H1 (cell line): Measurements from ENCODE around the gene STAU1. TPM values are rescaled to one million over a fixed set of nuclear protein-coding genes. Genes with fewer than 3 reads are reported as not detected.

ENCODE experiments used
- CTCF ChIA-PET: fragments of 300-600 bp; sonication (Branson Sonifier 250); formaldehyde crosslinking; loops from one replicate; lab custom pipeline; 2021; ENCODE audit not compliant: partially characterized antibody; lab: Charles Lee
- POLR2A ChIA-PET: fragments of 300-600 bp; sonication (Branson Sonifier 250); formaldehyde crosslinking; loops from one replicate; lab custom pipeline; 2021; ENCODE audit warnings: inconsistent platforms; ENCODE audit not compliant: partially characterized antibody; lab: Charles Lee
- DNase-seq, 2 experiments: peaks; one replicate each; pipeline versions ENCODE4 v3.0.0 to v3.0.0-alpha.2; 2010 to 2022; ENCODE audit warnings: low spot score in 2 of 2, low read depth in 1 of 2, mixed read lengths in 1 of 2
- FAIRE-seq: peaks from 2 replicates; lab custom pipeline; 2011; peaks lifted over from hg19 to GRCh38; lab: Jason Lieb, UNC
- H2AFZ ChIP-seq: 2 replicates; pipeline ENCODE4 v1.8.1; 2012; ENCODE audit warnings: low read length, inconsistent platforms
- H2AK5ac ChIP-seq: 2 replicates; pipeline ENCODE4 v1.6.1; 2013; ENCODE audit warnings: low read depth, low read length
- H2BK120ac ChIP-seq: replicated peaks from 2 replicates; pipeline ENCODE3; 2013; ENCODE audit warnings: low read depth, low read length, inconsistent platforms
- H2BK12ac ChIP-seq: 2 replicates; pipeline ENCODE4 v1.6.1; 2013; ENCODE audit warnings: low read depth, low read length
- H2BK15ac ChIP-seq: 2 replicates; pipeline ENCODE4 v1.6.1; 2013; ENCODE audit warnings: low read length
- H2BK20ac ChIP-seq: 2 replicates; pipeline ENCODE4 v1.6.1; 2013; ENCODE audit warnings: low read length
- H2BK5ac ChIP-seq: 2 replicates; pipeline ENCODE4 v1.6.1; 2013; ENCODE audit warnings: low read depth, low read length
- H3K14ac ChIP-seq: 2 replicates; pipeline ENCODE4 v1.6.1; 2013; ENCODE audit warnings: inconsistent platforms; ENCODE audit not compliant: insufficient read length
- H3K18ac ChIP-seq: 2 replicates; pipeline ENCODE4 v1.6.1; 2013; ENCODE audit warnings: low read length; ENCODE audit errors: extremely low read depth
- H3K23ac ChIP-seq: 2 replicates; pipeline ENCODE4 v1.6.1; 2013; ENCODE audit warnings: inconsistent platforms; ENCODE audit not compliant: insufficient read length
- H3K23me2 ChIP-seq: 2 replicates; pipeline ENCODE4 v1.6.1; 2013; ENCODE audit warnings: low read depth, low read length
- H3K27ac ChIP-seq: 2 replicates; pipeline ENCODE4 v1.6.1; 2011; ENCODE audit warnings: low read depth, low read length, inconsistent platforms
- H3K27me3 ChIP-seq, 4 experiments: replicated peaks in 1 of 4; 1 replicate in 1 of 4; 2 replicates in 3 of 4; pipeline versions ENCODE4 v1.6.1 to v1.8.1; 2011 to 2013; ENCODE audit warnings: low read length in 3 of 4, mild to moderate bottlenecking in 3 of 4, inconsistent platforms in 2 of 4, mixed read lengths in 2 of 4, moderate library complexity in 1 of 4; ENCODE audit not compliant: control insufficient read depth in 3 of 4, insufficient read depth in 3 of 4; ENCODE audit errors: extremely low read depth in 1 of 4
- H3K36me3 ChIP-seq, 4 experiments: 2 replicates each; pipeline versions ENCODE4 v1.6.1 to v1.8.1; 2011 to 2013; ENCODE audit warnings: mild to moderate bottlenecking in 4 of 4, low read length in 3 of 4, moderate library complexity in 2 of 4, control low read depth in 1 of 4, inconsistent platforms in 1 of 4; ENCODE audit not compliant: insufficient read depth in 4 of 4, control insufficient read depth in 2 of 4
- H3K4ac ChIP-seq: replicated peaks from 2 replicates; pipeline ENCODE3; 2013; ENCODE audit warnings: low read length, low read depth, mixed read lengths, inconsistent platforms; ENCODE audit not compliant: insufficient read length
- H3K4me1 ChIP-seq, 4 experiments: replicated peaks in 1 of 4; 1 replicate in 1 of 4; 2 replicates in 3 of 4; pipeline versions ENCODE4 v1.6.1 to v1.8.1; 2011 to 2013; ENCODE audit warnings: low read length in 3 of 4, inconsistent platforms in 2 of 4, mixed read lengths in 1 of 4; ENCODE audit not compliant: insufficient read depth in 4 of 4, control insufficient read depth in 3 of 4
- H3K4me2 ChIP-seq, 2 experiments: 2 replicates each; pipeline versions ENCODE4 v1.6.1 to v1.8.1; 2011 to 2013; ENCODE audit warnings: low read depth in 2 of 2, low read length in 2 of 2, control low read depth in 1 of 2, inconsistent platforms in 1 of 2, mild to moderate bottlenecking in 1 of 2; ENCODE audit not compliant: insufficient read depth in 1 of 2
- H3K4me3 ChIP-seq, 4 experiments: fragments of 200-600, 300-600 bp in 1 of 4; sonication (generic), shearing (Covaris generic), sonication (Bioruptor Twin) in 1 of 4; 2 replicates each; pipeline versions ENCODE4 v1.5.1 to v1.8.1; 2011 to 2016; ENCODE audit warnings: low read length in 4 of 4, low read depth in 3 of 4, control low read depth in 2 of 4, inconsistent platforms in 2 of 4, mild to moderate bottlenecking in 2 of 4, mixed read lengths in 1 of 4, moderate library complexity in 1 of 4; ENCODE audit not compliant: insufficient read depth in 2 of 4; ENCODE audit errors: extremely low read depth in 1 of 4
- H3K56ac ChIP-seq: replicated peaks from 2 replicates; pipeline ENCODE3; 2013; ENCODE audit warnings: low read depth, mild to moderate bottlenecking, mixed read lengths, low read length, inconsistent platforms; ENCODE audit not compliant: insufficient read length
- H3K79me1 ChIP-seq: 2 replicates; pipeline ENCODE4 v1.6.1; 2013; ENCODE audit warnings: low read depth, low read length, control low read depth
- H3K79me2 ChIP-seq, 2 experiments: 2 replicates each; pipeline versions ENCODE4 v1.6.1 to v1.8.1; 2012 to 2013; ENCODE audit warnings: low read length in 2 of 2, mild to moderate bottlenecking in 2 of 2, inconsistent platforms in 1 of 2; ENCODE audit not compliant: insufficient read depth in 2 of 2, control insufficient read depth in 1 of 2
- H3K9ac ChIP-seq, 4 experiments: replicated peaks in 1 of 4; 1 replicate in 1 of 4; 2 replicates in 3 of 4; pipeline versions ENCODE4 v1.6.1 to v1.8.1; 2011 to 2013; ENCODE audit warnings: low read depth in 3 of 4, low read length in 3 of 4, control low read depth in 2 of 4, mild to moderate bottlenecking in 2 of 4, moderate library complexity in 2 of 4, inconsistent platforms in 1 of 4; ENCODE audit errors: extremely low read depth in 1 of 4
- H3K9me3 ChIP-seq, 2 experiments: 2 replicates each; pipeline versions ENCODE4 v1.6.1 to v1.8.1; 2012 to 2013; ENCODE audit warnings: mild to moderate bottlenecking in 2 of 2, moderate library complexity in 2 of 2, control low read depth in 1 of 2, inconsistent platforms in 1 of 2, low read depth in 1 of 2, low read length in 1 of 2, mixed read lengths in 1 of 2; ENCODE audit not compliant: insufficient read depth in 2 of 2
- H4K20me1 ChIP-seq, 2 experiments: replicated peaks in 1 of 2; 2 replicates each; pipeline versions ENCODE3 to v1.8.1; 2011 to 2013; ENCODE audit warnings: inconsistent platforms in 2 of 2, low read length in 2 of 2, mild to moderate bottlenecking in 1 of 2; ENCODE audit not compliant: insufficient read depth in 2 of 2, control insufficient read depth in 1 of 2
- H4K5ac ChIP-seq: 2 replicates; pipeline ENCODE4 v1.6.1; 2013; ENCODE audit warnings: low read length, low read depth, mixed read lengths, inconsistent platforms; ENCODE audit not compliant: insufficient read length
- H4K8ac ChIP-seq: 2 replicates; pipeline ENCODE4 v1.8.0; 2013; ENCODE audit warnings: mild to moderate bottlenecking, moderate library complexity, low read length, inconsistent platforms; ENCODE audit not compliant: insufficient read depth; ENCODE audit errors: extremely low read depth
- H4K91ac ChIP-seq: replicated peaks from 2 replicates; pipeline ENCODE3; 2013; ENCODE audit warnings: low read length, mixed read lengths, inconsistent platforms; ENCODE audit not compliant: insufficient read length
- CTBP2 ChIP-seq: IDR thresholded peaks from 2 replicates; pipeline ENCODE4 v1.7.0; 2011; ENCODE audit warnings: borderline replicate concordance, mild to moderate bottlenecking, moderate library complexity, mixed read lengths, low read length; ENCODE audit not compliant: insufficient read depth, insufficient read length
- EGR1 ChIP-seq: IDR thresholded peaks from 2 replicates; pipeline ENCODE4 v1.6.1; 2011; ENCODE audit warnings: low read depth, low read length, borderline replicate concordance
- EP300 ChIP-seq, 2 experiments: IDR thresholded peaks; 1 replicate in 1 of 2; 2 replicates in 1 of 2; pipeline ENCODE4 v1.6.1; 2011 to 2012; ENCODE audit warnings: low read depth in 2 of 2, low read length in 2 of 2, mild to moderate bottlenecking in 2 of 2, borderline replicate concordance in 1 of 2, inconsistent platforms in 1 of 2, moderate library complexity in 1 of 2
- FOSL1 ChIP-seq: IDR thresholded peaks from 2 replicates; pipeline ENCODE4 v1.6.1; 2011; ENCODE audit warnings: mild to moderate bottlenecking, low read depth, low read length, moderate library complexity; ENCODE audit not compliant: insufficient read depth
- HDAC2 ChIP-seq, 2 experiments: fragments of 300-600 bp in 1 of 2; sonication (generic) in 1 of 2; IDR thresholded peaks; 2 replicates each; pipeline ENCODE4 v1.6.1; 2011 to 2012; ENCODE audit warnings: low read depth in 2 of 2, low read length in 2 of 2, mild to moderate bottlenecking in 2 of 2, moderate library complexity in 2 of 2, borderline replicate concordance in 1 of 2, inconsistent platforms in 1 of 2
- HDAC6 ChIP-seq: IDR thresholded peaks from one replicate; pipeline ENCODE4 v1.7.1; 2012; ENCODE audit warnings: low read depth, mild to moderate bottlenecking, inconsistent platforms, low read length, moderate library complexity
- KDM1A ChIP-seq: fragments of 200-600, 300-600 bp; sonication (generic); IDR thresholded peaks from 2 replicates; pipeline ENCODE4 v1.7.1; 2016; ENCODE audit warnings: mild to moderate bottlenecking, low read length, borderline replicate concordance
- POU5F1 ChIP-seq: IDR thresholded peaks from 2 replicates; pipeline ENCODE4 v1.6.1; 2011; ENCODE audit warnings: low read depth, mild to moderate bottlenecking, low read length, moderate library complexity
- RBBP5 ChIP-seq: IDR thresholded peaks from 2 replicates; pipeline ENCODE4 v1.7.1; 2012; ENCODE audit warnings: low read depth, mild to moderate bottlenecking, inconsistent platforms, low read length, moderate library complexity, borderline replicate concordance
- RXRA ChIP-seq: IDR thresholded peaks from 2 replicates; pipeline ENCODE4 v1.6.1; 2011; ENCODE audit warnings: low read depth, mild to moderate bottlenecking, low read length, moderate library complexity; ENCODE audit not compliant: insufficient read depth
- SP1 ChIP-seq: IDR thresholded peaks from 2 replicates; pipeline ENCODE4 v1.6.1; 2011; ENCODE audit warnings: low read depth, low read length
- SP2 ChIP-seq: IDR thresholded peaks from 2 replicates; pipeline ENCODE4 v1.6.1; 2012; ENCODE audit warnings: mild to moderate bottlenecking, low read length, inconsistent platforms
- SP4 ChIP-seq: IDR thresholded peaks from 2 replicates; pipeline ENCODE4 v1.6.1; 2012; ENCODE audit warnings: low read length, inconsistent platforms
- TAF1 ChIP-seq: IDR thresholded peaks from 2 replicates; pipeline ENCODE4 v1.6.1; 2011; ENCODE audit warnings: mild to moderate bottlenecking, low read depth, low read length
- WGBS, 2 experiments: shearing (Covaris generic) in 1 of 2; methylation state at CpG; one replicate each; pipeline versions ENCODE4 v1.1.6 to v1.1.7; 2013 to 2015; ENCODE audit warnings: low lambda C conversion rate in 2 of 2, mixed read lengths in 2 of 2, inconsistent platforms in 1 of 2, low coverage in 1 of 2, missing lambda C conversion rate in 1 of 2; ENCODE audit not compliant: insufficient replicate concordance in 2 of 2, insufficient coverage in 1 of 2, insufficient read length in 1 of 2; ENCODE audit errors: extremely low coverage in 1 of 2, missing lambda C conversion rate in 1 of 2; 5-methylcytosine and 5-hydroxymethylcytosine counted together
- polyA plus RNA-seq, 7 experiments: library from polyadenylated mRNA; depleted of rRNA in 3 of 7; stranded (reverse) in 5 of 7; unstranded in 2 of 7; fragments of >200 nt in 5 of 7; fragments of 200-250 nt in 2 of 7; gene quantifications; 1 replicate in 5 of 7; 2 replicates in 1 of 7; 4 replicates in 1 of 7; pipeline versions ENCODE4 v1.2.1 to v1.2.3, GENCODE V29; 2011 to 2013; ENCODE audit warnings: missing spikeins in 2 of 7, mixed read lengths in 2 of 7
- total RNA-seq: library from RNA; stranded (reverse); fragmentation: NEBNext Ultra II Directional; extraction: Animal tissue kit (Norgen Biotek cat#: 25700); gene quantifications from 2 replicates; pipeline ENCODE4 v1.2.1, GENCODE V29; 2021

Gene STAU1
- total and polyA plus RNA-seq, 2 of the 8 experiments (the other 6 are each of a cell fraction or from before 2014, with no cell fraction given) = 41.4 to 107 TPM

DNA sequence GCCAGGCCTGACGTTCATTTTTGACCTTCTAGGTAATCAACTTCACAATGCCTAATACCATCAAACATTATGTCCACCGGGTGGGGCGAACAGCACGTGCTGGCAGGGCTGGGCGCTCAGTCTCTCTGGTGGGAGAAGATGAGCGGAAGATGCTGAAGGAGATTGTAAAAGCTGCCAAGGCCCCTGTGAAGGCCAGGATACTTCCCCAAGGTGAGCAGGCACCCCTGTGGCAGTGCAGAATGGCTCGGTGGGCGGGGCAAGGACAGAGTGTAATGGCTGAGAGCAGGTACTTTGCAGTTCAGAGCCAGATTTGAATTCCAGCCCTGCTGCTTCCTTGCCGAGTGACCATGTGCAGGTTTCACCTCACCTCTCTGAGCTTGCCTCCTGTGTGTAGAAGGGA lies 48.2 kb upstream of the STAU1 start:
- Histone ChIP-seq H3K23ac (no peak overlapping the region), H2BK15ac (no peak overlapping the region), H3K56ac (no peak overlapping the region), H2BK5ac (no peak overlapping the region), H3K4ac (no peak overlapping the region), H3K4me3 (no peak overlapping the region), H3K27me3 (no peaks in the 10 kb centered on the region), H2AFZ (no peak overlapping the region), H3K18ac (no peak overlapping the region), H4K5ac (no peak overlapping the region), H4K8ac (no peak overlapping the region), H3K79me2 (no peaks in the 10 kb centered on the region), H4K91ac (no peak overlapping the region), H2BK12ac (no peak overlapping the region), H3K4me2 (no peak overlapping the region), H3K9me3 (no peaks in the 10 kb centered on the region), H3K14ac (no peak overlapping the region), H3K23me2 (no peaks in the 10 kb centered on the region), H3K9ac (no peak overlapping the region), H2AK5ac (no peak overlapping the region), H2BK120ac (no peak overlapping the region), H2BK20ac (no peak overlapping the region), H3K27ac (no peak overlapping the region), H3K36me3 (peaks cover 38 to 73% (median 56%) of the 10 kb centered on the region in 4 experiments), H3K4me1 (no peaks in the 10 kb centered on the region), H4K20me1 (peaks cover 0 to 4% of the 10 kb centered on the region in 2 experiments), H3K79me1 (no peaks in the 10 kb centered on the region)
- 92% methylated on average over 9 of the region's 9 CpGs; no CpG with 5 or more reads in 1 of the 2 experiments for WGBS, 2 experiments
- POLR2A ChIA-PET = interaction anchor here (1.2 to 6.7 kb wide), 5 partner anchors 10 to 42 kb away, joined by 3 to 51 read pairs (median 6); partner anchors contain the start of gene ZNFX1
- DNase-seq (no peak), FAIRE-seq (no peak)
- CTCF ChIA-PET = interaction anchor here (0.9 to 3.0 kb wide), 2 partner anchors 10 to 31 kb away, joined by 3 to 27 read pairs; no protein-coding TSS in a partner anchor
- TF ChIP-seq SP4 (no peak), EP300 (IDR thresholded peaks at IDR 0.05; ENCODE audit: borderline replicate concordance in 1 of 2, low read depth in 2 of 2, low read length in 2 of 2) (no peak), HDAC6 (no peak), CTBP2 (no peak), SP1 (no peak), SP2 (no peak), RXRA (no peak), KDM1A (no peak), POU5F1 (no peak), HDAC2 (IDR thresholded peaks at IDR 0.05; ENCODE audit: borderline replicate concordance in 1 of 2, low read depth in 2 of 2, low read length in 2 of 2) (no peak), EGR1 (no peak), FOSL1 (no peak), RBBP5 (no peak), TAF1 (no peak)
